ENCODE data around the gene BRINP3.

GRCh38 chr1:190344454-190344853 is 133.2 kb downstream of the BRINP3 start:
- TF ChIP-seq CTCF (IDR thresholded peaks at IDR 0.05) (no peak), POLR2A (IDR thresholded peaks at IDR 0.05) (no peak)

Measured in adrenal gland (tissue), 5 donors.